HG02759 (cell line): ENCODE data around the gene PLEKHA1.

Experiments
- ATAC-seq: cut with Tn5 transposase; IDR thresholded peaks from one replicate; pipeline ENCODE4 v1.9.1; 2021; ENCODE audit warnings: mild to moderate bottlenecking, moderate library complexity; ENCODE audit not compliant: unreplicated experiment

PLEKHA1 gene

GRCh38 chr10:122374237-122374858, at the start of gene PLEKHA1:
PLEKHA1 (plus strand) TSS chr10:122374708; CDS start chr10:122393201, 18,493 bp downstream.
- ATAC-seq = peak; percentile 91

DNA sequence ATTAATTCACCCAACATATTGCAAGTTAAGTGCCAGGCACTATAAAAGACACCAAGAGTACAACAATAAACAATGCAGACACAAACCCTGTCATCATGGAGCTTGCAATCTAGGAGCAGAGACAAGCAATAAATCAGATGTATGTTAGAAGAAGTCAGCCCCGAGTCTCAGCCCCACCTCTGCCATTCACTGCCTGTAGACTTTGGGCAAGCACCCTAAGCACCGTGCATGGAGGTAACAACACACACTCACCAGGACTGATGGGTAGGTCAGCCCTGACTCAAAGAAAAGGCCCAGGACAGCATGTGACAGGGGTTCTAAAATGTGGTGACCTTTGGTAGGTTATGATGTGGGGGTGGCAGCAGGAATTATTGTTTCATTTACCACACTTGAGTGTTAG, 49.3 kb upstream of the PLEKHA1 start:
- no peak for ATAC-seq

- ATAC-seq = no peak
These were observed 48.1 kb upstream of the PLEKHA1 start for GRCh38 chr10:122326385-122326784.

DNA sequence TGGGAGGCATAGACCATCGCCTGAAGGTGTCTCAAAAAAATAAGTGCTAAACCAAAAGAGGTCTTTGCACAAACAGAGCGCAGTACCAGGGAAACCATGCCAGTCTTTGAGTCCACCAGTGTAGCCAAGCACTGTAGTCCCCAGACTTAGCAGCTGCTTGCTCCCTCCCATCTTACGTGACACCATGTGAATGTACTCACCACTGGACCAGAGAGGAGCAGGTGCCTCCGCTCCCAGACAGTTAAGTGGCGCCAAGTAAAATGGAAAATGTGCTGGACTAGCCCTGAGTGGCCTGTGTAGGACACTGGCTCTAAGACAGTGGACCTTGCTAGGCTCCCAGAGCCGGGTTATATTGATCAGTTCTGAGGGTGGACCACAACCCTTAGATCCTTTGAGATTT, 47.7 kb upstream of the PLEKHA1 start:
- ATAC-seq = no peak

- ATAC-seq = no peak
These were observed 47.0 kb upstream of the PLEKHA1 start for GRCh38 chr10:122327237-122328206.

- ATAC-seq = no peak
These were observed 45.8 kb upstream of the PLEKHA1 start for GRCh38 chr10:122328676-122329075.

- ATAC-seq = no peak
These were observed 45.1 kb upstream of the PLEKHA1 start for GRCh38 chr10:122329416-122329815.

DNA sequence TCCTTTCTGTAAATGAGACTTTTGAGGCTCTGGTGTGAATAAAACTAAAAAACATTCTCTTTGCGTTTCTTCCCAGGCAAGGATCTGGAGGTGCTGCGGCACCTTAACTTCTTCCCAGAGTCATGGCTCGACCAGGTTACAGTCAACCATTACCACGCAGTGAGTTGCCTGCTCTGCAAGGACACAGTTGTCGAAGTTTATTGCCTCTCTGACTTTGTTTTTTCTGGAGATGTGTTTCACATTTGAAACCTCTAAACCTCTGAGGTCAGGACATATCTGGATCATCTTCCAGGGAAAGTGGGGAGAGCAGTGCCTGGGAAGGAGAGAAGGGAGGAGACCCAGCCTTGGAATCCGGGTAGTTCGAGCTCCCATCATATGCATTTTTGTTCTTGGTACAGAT, 43.4 kb upstream of the PLEKHA1 start:
- ATAC-seq = no peak

DNA sequence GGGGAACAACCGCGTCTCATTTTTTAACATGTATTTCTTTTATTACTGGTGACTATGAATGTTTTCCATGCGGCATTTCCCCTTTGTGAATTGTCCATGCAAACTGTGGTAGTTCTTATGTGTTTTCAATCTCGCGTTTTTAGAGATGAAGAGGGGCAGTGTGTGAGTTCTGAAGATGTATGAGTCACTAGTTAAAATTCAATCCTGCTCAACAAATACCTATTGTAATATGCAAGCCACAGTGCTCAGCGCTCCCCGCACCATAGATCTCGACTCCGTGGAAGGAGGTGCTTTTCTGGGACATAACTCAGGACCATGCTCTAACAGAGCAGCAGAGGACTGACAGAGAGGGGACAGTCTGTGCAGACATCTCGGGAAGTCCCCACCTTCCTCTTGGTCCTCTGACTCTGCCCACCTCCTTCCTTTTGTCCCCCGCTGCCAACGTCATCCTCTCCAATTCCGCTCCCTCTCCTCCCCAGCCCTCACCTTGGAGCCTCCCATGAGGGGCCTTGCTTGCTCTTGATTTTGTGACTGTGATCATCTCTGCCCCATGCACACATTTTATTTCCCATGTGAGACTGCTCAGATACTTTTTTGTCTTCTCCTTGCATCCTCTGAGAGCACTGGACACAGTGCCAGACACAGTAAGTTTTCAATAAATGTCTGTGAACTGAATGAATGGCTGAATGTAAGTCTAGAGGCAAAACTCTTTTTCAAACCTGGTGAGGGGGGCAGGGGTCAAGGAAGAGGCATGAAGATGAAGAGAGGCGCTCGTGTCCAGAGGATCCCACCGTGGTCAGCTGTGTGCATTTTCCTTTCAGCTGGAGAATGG, 42.7 kb upstream of the PLEKHA1 start:
- no peak for ATAC-seq

- peak; percentile 53 for ATAC-seq
These were observed 41.5 kb upstream of the PLEKHA1 start for GRCh38 chr10:122333037-122333436.

DNA sequence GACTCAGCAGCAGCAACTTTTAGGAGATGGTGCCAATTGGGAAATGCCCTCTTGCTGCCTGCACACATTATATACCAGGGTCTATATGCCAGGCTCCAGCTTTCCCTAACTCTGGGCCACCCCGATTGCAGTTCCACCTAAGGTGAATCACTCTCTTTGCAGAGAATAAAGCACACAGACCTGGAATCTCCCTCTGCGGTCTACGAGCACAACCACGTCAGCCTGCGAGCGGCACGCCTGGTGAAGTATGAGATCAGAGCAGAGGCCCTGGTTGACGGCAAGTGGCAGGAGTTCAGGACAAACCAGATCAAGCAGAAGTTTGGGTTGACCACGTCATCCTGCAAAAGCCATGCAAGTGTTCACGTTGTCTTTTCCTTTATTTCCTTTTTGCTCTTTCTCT, 38.2 kb upstream of the PLEKHA1 start:
- no peak for ATAC-seq

DNA sequence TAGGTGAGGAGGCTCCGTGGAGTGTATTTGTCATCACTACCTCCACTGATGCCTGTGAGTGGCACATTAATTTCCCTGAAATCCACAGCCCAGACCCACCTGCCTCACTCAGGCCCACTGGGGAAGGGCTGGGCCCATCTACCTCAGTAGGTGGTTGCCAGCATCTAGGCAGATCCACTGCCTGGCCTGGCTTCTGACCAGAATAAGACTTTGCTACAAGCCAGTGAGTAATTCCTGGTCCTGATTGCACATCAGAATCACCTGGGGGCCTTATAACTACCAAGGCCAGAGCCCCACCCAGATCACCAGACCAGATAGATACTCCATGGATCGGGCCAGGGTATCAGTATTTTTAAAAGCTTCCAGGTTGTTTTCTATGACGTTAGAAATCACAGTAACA, 37.5 kb upstream of the PLEKHA1 start:
- no peak for ATAC-seq

GRCh38 chr10:122338609-122339441, 35.7 kb upstream of the PLEKHA1 start:
- ATAC-seq = no peak

- no peak for ATAC-seq
These were observed 33.2 kb upstream of the PLEKHA1 start for GRCh38 chr10:122341141-122341810.

GRCh38 chr10:122342293-122343134, 32.0 kb upstream of the PLEKHA1 start:
- ATAC-seq = no peak

DNA sequence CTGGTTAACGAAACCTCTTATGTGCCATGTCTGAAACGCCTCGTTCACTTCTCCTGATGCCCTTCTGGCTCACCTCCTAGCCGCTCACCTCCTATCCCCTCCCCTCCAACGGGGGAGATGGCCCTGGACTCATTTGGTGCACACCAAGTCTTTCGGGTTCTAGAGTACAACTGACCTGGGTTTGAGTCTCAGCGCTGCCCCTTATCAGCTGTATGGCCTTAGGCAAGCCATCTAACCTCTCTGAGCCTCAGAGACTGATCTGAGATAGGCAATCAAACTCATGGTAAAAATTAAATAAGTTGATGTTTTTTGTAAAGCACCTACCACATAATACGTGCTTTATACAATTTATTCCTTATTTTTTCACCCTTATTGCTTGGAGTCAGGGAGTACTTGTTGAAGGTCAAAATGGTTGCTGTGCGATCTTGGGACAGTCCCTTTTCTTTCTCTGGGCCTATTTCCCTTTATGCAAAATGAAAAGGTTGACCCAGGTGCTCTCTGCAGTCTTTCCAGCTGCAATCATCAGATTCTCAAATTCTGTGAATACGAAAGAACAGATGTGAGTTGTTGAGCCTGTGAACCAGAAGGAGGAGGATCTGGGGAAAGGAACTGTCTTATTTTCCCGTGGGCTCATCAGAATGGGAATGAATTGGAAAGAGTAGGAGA, 31.2 kb upstream of the PLEKHA1 start:
- ATAC-seq = no peak

DNA sequence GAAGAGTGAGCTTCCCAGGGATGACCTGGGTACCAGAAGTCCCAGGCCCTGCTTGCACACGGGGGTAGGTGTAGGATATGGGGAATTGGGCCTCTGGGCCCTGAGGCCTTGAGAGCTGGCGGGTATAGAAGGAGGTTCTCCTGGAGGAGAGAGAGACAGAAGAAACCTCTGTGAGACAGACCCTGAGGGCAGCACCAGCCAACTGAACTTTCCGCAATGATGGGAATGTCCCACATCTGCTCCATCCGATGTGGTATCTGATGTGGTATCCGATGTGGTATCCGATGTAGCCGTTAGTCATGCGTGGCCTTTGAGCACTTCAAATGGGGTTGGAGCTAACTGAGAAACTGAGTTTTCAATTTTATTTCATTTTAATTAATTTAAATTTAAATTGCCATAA, 30.6 kb upstream of the PLEKHA1 start:
- ATAC-seq = no peak

GRCh38 chr10:122344741-122345258, 29.7 kb upstream of the PLEKHA1 start:
- ATAC-seq = no peak
